H9 (cell line): Measurements from ENCODE around the gene SLC17A9. TPM values are rescaled to one million over a fixed set of nuclear protein-coding genes. Genes with fewer than 3 reads are reported as not detected.

ENCODE experiments used
- DNase-seq: peaks from one replicate; pipeline ENCODE4 v3.0.0-alpha.2; 2017
- H2AFZ ChIP-seq: one replicate; pipeline ENCODE4 v1.6.1; 2013; ENCODE audit warnings: mild to moderate bottlenecking, low read length, control low read depth, moderate library complexity
- H2AK5ac ChIP-seq: 2 replicates; pipeline ENCODE4 v1.6.1; 2013; ENCODE audit warnings: low read length, control low read depth, mixed read lengths; ENCODE audit not compliant: insufficient read length
- H2BK120ac ChIP-seq: one replicate; pipeline ENCODE4 v1.6.1; 2013; ENCODE audit warnings: low read depth, mild to moderate bottlenecking, low read length, control low read depth, inconsistent platforms; ENCODE audit not compliant: poor library complexity, severe bottlenecking
- H2BK12ac ChIP-seq: 2 replicates; pipeline ENCODE4 v1.6.1; 2013; ENCODE audit warnings: low read length, control low read depth, mixed read lengths, low read depth; ENCODE audit not compliant: insufficient read length
- H2BK15ac ChIP-seq: 2 replicates; pipeline ENCODE4 v1.6.1; 2013; ENCODE audit warnings: low read depth, low read length, control low read depth
- H2BK20ac ChIP-seq: one replicate; pipeline ENCODE4 v1.6.1; 2013; ENCODE audit warnings: low read depth, mild to moderate bottlenecking, low read length, control low read depth, inconsistent platforms; ENCODE audit not compliant: poor library complexity, severe bottlenecking
- H2BK5ac ChIP-seq: 2 replicates; pipeline ENCODE4 v1.6.1; 2013; ENCODE audit warnings: low read length, control low read depth, mixed read lengths; ENCODE audit not compliant: insufficient read length
- H3K14ac ChIP-seq: 2 replicates; pipeline ENCODE4 v1.6.1; 2013; ENCODE audit warnings: low read length, control low read depth; ENCODE audit not compliant: insufficient read depth
- H3K18ac ChIP-seq: 2 replicates; pipeline ENCODE4 v1.6.1; 2013; ENCODE audit warnings: low read depth, mild to moderate bottlenecking, mixed read lengths, low read length, control low read depth; ENCODE audit not compliant: insufficient read length
- H3K23ac ChIP-seq: 2 replicates; pipeline ENCODE4 v1.6.1; 2013; ENCODE audit warnings: low read length, control low read depth, mixed read lengths, low read depth; ENCODE audit not compliant: insufficient read length
- H3K23me2 ChIP-seq: 2 replicates; pipeline ENCODE4 v1.6.1; 2013; ENCODE audit warnings: low read depth, mild to moderate bottlenecking, mixed read lengths, low read length, control low read depth; ENCODE audit not compliant: insufficient read length, poor library complexity, severe bottlenecking
- H3K27ac ChIP-seq: 2 replicates; pipeline ENCODE4 v1.5.1; 2013; ENCODE audit warnings: low read length, control low read depth, mixed read lengths, low read depth; ENCODE audit not compliant: insufficient read length
- H3K27me3 ChIP-seq: 2 replicates; pipeline ENCODE4 v1.6.1; 2013; ENCODE audit warnings: low read length, control low read depth, inconsistent platforms; ENCODE audit not compliant: insufficient read depth
- H3K4ac ChIP-seq: 2 replicates; pipeline ENCODE4 v1.6.1; 2013; ENCODE audit warnings: low read depth, mild to moderate bottlenecking, control low read depth, inconsistent platforms, low read length, moderate library complexity
- H3K4me1 ChIP-seq: 2 replicates; pipeline ENCODE4 v1.6.1; 2013; ENCODE audit warnings: low read length, control low read depth, inconsistent platforms; ENCODE audit not compliant: insufficient read depth
- H3K4me2 ChIP-seq: 2 replicates; pipeline ENCODE4 v1.6.1; 2013; ENCODE audit warnings: low read length, control low read depth, mixed read lengths; ENCODE audit not compliant: insufficient read length, insufficient read depth
- H3K56ac ChIP-seq: 2 replicates; pipeline ENCODE4 v1.6.1; 2013; ENCODE audit warnings: low read depth, mild to moderate bottlenecking, mixed read lengths, low read length, control low read depth; ENCODE audit not compliant: insufficient read length
- H3K79me1 ChIP-seq: 2 replicates; pipeline ENCODE4 v1.6.1; 2013; ENCODE audit warnings: low read depth, mild to moderate bottlenecking, moderate library complexity, low read length, control low read depth, inconsistent platforms; ENCODE audit not compliant: insufficient read depth, poor library complexity, severe bottlenecking
- H3K79me2 ChIP-seq: 2 replicates; pipeline ENCODE4 v1.6.1; 2013; ENCODE audit warnings: low read length, control low read depth, inconsistent platforms; ENCODE audit not compliant: insufficient read depth
- H3K9ac ChIP-seq: 2 replicates; pipeline ENCODE4 v1.6.1; 2013; ENCODE audit warnings: low read length, control low read depth, mixed read lengths; ENCODE audit not compliant: insufficient read length; ENCODE audit errors: extremely low read depth
- H3K9me3 ChIP-seq: one replicate; pipeline ENCODE4 v1.6.1; 2013; ENCODE audit warnings: low read depth, low read length, inconsistent platforms; ENCODE audit not compliant: control insufficient read depth
- H3T11ph ChIP-seq: one replicate; pipeline ENCODE4 v1.6.1; 2013; ENCODE audit warnings: mild to moderate bottlenecking, low read length, control low read depth, inconsistent platforms
- H4K20me1 ChIP-seq: one replicate; pipeline ENCODE4 v1.6.1; 2013; ENCODE audit not compliant: control insufficient read depth, insufficient read length, insufficient read depth
- H4K5ac ChIP-seq: 2 replicates; pipeline ENCODE4 v1.6.1; 2013; ENCODE audit warnings: low read depth, mild to moderate bottlenecking, mixed read lengths, low read length, control low read depth; ENCODE audit not compliant: insufficient read length
- H4K8ac ChIP-seq: replicated peaks from 2 replicates; pipeline ENCODE4 v1.6.1; 2013; ENCODE audit warnings: low read length, control low read depth, mixed read lengths, low read depth; ENCODE audit not compliant: insufficient read length
- H4K91ac ChIP-seq: 2 replicates; pipeline ENCODE4 v1.6.1; 2013; ENCODE audit warnings: low read depth, mild to moderate bottlenecking, moderate library complexity, mixed read lengths, low read length, control low read depth; ENCODE audit not compliant: insufficient read length
- H3K27ac Mint-ChIP-seq, 3 experiments: 2 replicates in 2 of 3; 3 replicates in 1 of 3; pipeline ENCODE4 v1.8.0; 2020 to 2021; ENCODE audit warnings: mixed read lengths in 3 of 3, mild to moderate bottlenecking in 1 of 3, moderate library complexity in 1 of 3
- H3K27me3 Mint-ChIP-seq: 2 replicates; pipeline ENCODE4 v1.8.0; 2021; ENCODE audit warnings: low read depth, mild to moderate bottlenecking, moderate library complexity, mixed read lengths
- H3K36me3 Mint-ChIP-seq, 3 experiments: 2 replicates in 2 of 3; 3 replicates in 1 of 3; pipeline ENCODE4 v1.8.0; 2020 to 2021; ENCODE audit warnings: low read depth in 3 of 3, mixed read lengths in 3 of 3; ENCODE audit not compliant: insufficient read depth in 1 of 3
- H3K4me1 Mint-ChIP-seq, 2 experiments: 2 replicates each; pipeline ENCODE4 v1.8.0; 2020; ENCODE audit warnings: mixed read lengths in 2 of 2
- H3K4me3 Mint-ChIP-seq, 2 experiments: 2 replicates in 1 of 2; 3 replicates in 1 of 2; pipeline ENCODE4 v1.8.0; 2020 to 2021; ENCODE audit warnings: mild to moderate bottlenecking in 2 of 2, mixed read lengths in 2 of 2, moderate library complexity in 1 of 2
- H3K9me3 Mint-ChIP-seq, 2 experiments: 2 replicates in 1 of 2; 3 replicates in 1 of 2; pipeline ENCODE4 v1.8.0; 2020; ENCODE audit warnings: mild to moderate bottlenecking in 2 of 2, mixed read lengths in 2 of 2, moderate library complexity in 1 of 2
- CTCF ChIP-seq: fragments of 200-600 bp; sonication (generic); conservative IDR thresholded peaks from 3 replicates; pipeline ENCODE4 v1.8.0; 2021; ENCODE audit warnings: antibody characterized with exemption, mild to moderate bottlenecking
- WGBS: extraction: QIAGEN DNeasy Blood & Tissue Kit; methylation state at CpG from one replicate; pipeline ENCODE4 v1.1.7; 2013; ENCODE audit warnings: missing lambda C conversion rate, low lambda C conversion rate, mixed read lengths; ENCODE audit not compliant: insufficient read length; ENCODE audit errors: extremely low coverage; 5-methylcytosine and 5-hydroxymethylcytosine counted together
- long read RNA-seq: library from polyadenylated mRNA; unstranded; transcript quantifications from one replicate; pipeline ENCODE4 v2.0.0, GENCODE V29; 2020
- total RNA-seq: library from RNA; stranded (reverse); gene quantifications from 2 replicates; pipeline ENCODE4 v1.2.1, GENCODE V29; 2021

The SLC17A9 gene, protein sequence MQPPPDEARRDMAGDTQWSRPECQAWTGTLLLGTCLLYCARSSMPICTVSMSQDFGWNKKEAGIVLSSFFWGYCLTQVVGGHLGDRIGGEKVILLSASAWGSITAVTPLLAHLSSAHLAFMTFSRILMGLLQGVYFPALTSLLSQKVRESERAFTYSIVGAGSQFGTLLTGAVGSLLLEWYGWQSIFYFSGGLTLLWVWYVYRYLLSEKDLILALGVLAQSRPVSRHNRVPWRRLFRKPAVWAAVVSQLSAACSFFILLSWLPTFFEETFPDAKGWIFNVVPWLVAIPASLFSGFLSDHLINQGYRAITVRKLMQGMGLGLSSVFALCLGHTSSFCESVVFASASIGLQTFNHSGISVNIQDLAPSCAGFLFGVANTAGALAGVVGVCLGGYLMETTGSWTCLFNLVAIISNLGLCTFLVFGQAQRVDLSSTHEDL
- 19.9 and 20.9 TPM in 2 replicates for total RNA-seq
- long read RNA-seq, transcript SLC17A9-202 (13 exons, 3,580 nt) = major isoform, 71 of 140 reads
- long read RNA-seq, partial matches to known transcripts = 23 of 140 reads
- long read RNA-seq, other reads (novel, unspliced or antisense) = 45 of 140 reads

DNA sequence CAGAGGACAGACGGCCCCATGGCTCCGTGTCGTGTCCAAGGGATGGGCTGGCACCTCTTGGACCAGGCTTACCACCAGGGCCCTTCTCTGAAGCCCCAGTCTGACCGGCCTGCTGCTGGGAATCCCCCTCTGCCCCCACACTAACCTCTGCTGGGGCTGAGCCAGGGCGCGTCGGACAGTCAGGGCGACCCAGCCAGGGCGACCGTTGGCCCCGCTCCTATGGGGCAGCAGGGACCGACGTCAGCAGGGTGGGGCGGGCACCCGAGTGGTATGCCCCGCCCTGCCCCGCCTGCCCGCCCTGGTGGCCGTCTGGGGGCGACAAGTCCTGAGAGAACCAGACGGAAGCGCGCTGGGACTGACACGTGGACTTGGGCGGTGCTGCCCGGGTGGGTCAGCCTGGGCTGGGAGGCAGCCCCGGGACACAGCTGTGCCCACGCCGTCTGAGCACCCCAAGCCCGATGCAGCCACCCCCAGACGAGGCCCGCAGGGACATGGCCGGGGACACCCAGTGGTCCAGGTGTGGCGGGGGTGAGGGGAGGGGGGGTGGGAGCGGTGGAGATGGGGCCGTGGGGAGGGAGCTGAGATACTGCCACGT is at the start of gene SLC17A9:
Gene SLC17A9 (plus strand): TSS at position 337 of the 595 bp plus-strand sequence. CDS start 122 bp downstream, at position 459.
- Histone ChIP-seq H4K5ac (no peak within 1 kb of the TSS), H3T11ph (no peak within 1 kb of the TSS), H4K20me1 (no peaks in the 10 kb centered on the region), H3K4ac (no peak within 1 kb of the TSS), H2AFZ (no peak within 1 kb of the TSS), H2BK120ac (no peak within 1 kb of the TSS), H3K79me1 (no peaks in the 10 kb centered on the region), H3K4me2 (peak within 1 kb of the TSS; percentile 65), H3K9me3 (no peaks in the 10 kb centered on the region), H3K27ac (no peak within 1 kb of the TSS), H2BK15ac (no peak within 1 kb of the TSS), H3K23me2 (peaks cover 10% of the 10 kb centered on the region), H3K14ac (0 out of 2 replicates have a peak within 1 kb of the TSS, but pooled peaks have one; percentile 16), H3K18ac (no peak within 1 kb of the TSS), H3K27me3 (no peaks in the 10 kb centered on the region), H4K91ac (no peak within 1 kb of the TSS), H3K79me2 (no peaks in the 10 kb centered on the region; the same call in 1 of the 2 replicates), H2BK5ac (no peak within 1 kb of the TSS), H4K8ac (no peak within 1 kb of the TSS), H3K4me1 (peaks cover 3% of the 10 kb centered on the region), H2BK20ac (no peak within 1 kb of the TSS), H3K23ac (no peak within 1 kb of the TSS), H2AK5ac (no peak within 1 kb of the TSS), H3K9ac (no peak within 1 kb of the TSS), H3K56ac (no peak within 1 kb of the TSS), H2BK12ac (no peak within 1 kb of the TSS)
- WGBS = no CpG with 5 or more reads among the region's 37 CpGs
- peaks cover 14 to 26% of the 10 kb centered on the region in 2 experiments for H3K4me1 Mint-ChIP-seq
- TF ChIP-seq CTCF = peak; percentile 25; the same call in 1 of the 3 replicates
- peak; percentile 87 for DNase-seq
- H3K27ac Mint-ChIP-seq = peak within 1 kb of the TSS in 1 of 3 experiments; percentile 61; a peak in 2 of 7 replicates
- peak within 1 kb of the TSS; percentile 66 to 76 for H3K4me3 Mint-ChIP-seq
- H3K36me3 Mint-ChIP-seq = peaks cover 8 to 36% (median 28%) of the 10 kb centered on the region in 3 experiments; a peak in 6 of 7 replicates
- no peaks in the 10 kb centered on the region for H3K9me3 Mint-ChIP-seq
- H3K27me3 Mint-ChIP-seq = no peaks in the 10 kb centered on the region; the same call in 1 of the 2 replicates
